GOT3 (cell line): Measurements from ENCODE around the gene MUC5AC.
"Not testable (repeated sequence)": the region's sequence is repeated elsewhere in the genome, so short reads cannot be mapped to it uniquely, and the experiment has no call there.

Source experiments
- DNase-seq: peaks from one replicate; lab custom pipeline; 2025; ENCODE audit warnings: mixed read lengths; lab: John Stamatoyannopoulos, UW

Gene MUC5AC

DNA sequence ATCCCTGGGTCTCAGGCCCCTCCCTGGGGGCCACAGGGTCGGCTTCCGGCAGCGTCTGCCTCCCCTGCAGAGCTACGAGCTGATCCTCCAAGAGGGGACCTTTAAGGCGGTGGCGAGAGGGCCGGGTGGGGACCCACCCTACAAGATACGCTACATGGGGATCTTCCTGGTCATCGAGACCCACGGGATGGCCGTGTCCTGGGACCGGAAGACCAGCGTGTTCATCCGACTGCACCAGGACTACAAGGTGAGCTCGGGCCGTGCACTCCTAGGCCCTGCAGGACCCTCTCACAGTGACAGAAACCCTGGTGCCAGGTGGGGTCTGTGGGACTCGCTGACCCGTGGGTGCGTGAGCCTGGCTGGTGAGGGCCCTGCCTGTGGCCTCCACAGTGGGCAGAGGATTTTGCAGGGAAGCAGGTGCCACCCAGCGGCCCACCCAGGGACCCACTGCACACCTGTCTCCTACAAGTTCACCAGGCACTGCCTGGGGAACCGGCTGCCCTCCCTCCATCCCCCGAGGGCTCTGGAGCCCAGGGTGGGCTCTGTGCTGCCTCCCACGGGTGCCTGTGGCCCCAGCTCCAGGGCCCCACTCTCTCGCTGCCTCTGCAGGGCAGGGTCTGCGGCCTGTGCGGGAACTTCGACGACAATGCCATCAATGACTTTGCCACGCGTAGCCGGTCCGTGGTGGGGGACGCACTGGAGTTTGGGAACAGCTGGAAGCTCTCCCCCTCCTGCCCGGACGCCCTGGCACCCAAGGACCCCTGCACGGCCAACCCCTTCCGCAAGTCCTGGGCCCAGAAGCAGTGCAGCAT lies 78.8 kb downstream of the MUC5AC start:
- DNase-seq, result no peak

GRCh38 chr11:1237128-1237580 lies 79.4 kb downstream of the MUC5AC start:
- DNase-seq, result no peak

- no peak for DNase-seq
Measured at GRCh38 chr11:1237851-1238250, 80.1 kb downstream of the MUC5AC start.

DNA sequence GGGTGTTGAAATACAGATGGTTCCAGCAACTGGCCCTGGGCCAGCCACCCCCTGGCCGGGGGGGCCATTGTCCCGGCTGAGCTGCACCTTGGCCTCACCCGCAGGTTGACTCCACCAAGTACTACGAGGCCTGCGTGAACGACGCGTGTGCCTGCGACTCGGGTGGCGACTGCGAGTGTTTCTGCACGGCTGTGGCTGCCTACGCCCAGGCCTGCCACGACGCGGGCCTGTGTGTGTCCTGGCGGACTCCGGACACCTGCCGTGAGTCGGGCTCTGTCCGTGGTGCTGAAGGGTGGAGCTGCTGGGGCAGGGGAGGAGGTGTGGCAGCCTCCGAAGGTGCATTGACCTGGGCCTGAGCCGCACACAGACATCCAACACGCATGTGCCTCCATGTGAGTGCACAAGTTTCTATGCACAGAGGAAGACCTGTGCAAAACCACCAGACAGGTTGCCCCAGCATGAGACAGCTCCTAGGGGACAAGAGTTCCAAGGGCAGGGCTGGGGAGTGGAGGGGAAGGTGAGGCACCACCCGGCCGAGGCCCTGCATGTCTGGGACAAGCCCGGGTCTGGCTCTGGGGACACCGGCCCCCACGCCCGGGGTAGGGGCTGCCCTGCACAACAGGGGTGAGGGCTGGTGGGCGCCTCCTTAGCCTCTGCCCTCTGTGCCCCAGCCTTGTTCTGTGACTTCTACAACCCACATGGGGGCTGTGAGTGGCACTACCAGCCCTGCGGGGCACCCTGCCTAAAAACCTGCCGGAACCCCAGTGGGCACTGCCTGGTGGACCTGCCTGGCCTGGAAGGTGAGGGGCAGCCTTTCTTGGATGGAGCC lies 81.2 kb downstream of the MUC5AC start:
- no peak for DNase-seq

DNA sequence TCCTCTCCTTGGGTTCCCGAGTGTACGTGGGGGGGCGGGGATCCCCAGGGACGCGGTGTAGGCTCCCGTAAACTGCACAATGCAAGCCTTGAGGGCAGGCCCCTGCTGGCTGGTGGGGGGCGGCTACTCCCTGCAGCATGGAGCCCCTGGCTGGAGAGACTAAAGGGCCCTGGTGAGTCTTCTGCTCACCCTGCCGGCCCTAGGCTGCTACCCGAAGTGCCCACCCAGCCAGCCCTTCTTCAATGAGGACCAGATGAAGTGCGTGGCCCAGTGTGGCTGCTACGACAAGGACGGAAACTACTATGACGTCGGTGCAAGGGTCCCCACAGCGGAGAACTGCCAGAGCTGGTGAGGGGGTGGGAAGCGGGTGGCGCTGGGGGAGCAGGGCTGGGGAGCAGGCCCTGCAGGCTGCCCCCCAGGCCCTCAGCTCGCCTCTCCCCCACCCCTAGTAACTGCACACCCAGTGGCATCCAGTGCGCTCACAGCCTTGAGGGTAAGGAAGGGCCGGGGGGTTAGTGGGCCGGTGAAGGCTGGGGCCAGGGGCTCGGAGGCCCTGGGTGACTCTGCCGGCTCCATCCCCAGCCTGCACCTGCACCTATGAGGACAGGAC lies 81.9 kb downstream of the MUC5AC start:
- no peak for DNase-seq

GRCh38 chr11:1240771-1241170 lies 83.0 kb downstream of the MUC5AC start:
- no peak for DNase-seq

- DNase-seq, result no peak
Measured at GRCh38 chr11:1241706-1242105, 84.0 kb downstream of the MUC5AC start.

DNA sequence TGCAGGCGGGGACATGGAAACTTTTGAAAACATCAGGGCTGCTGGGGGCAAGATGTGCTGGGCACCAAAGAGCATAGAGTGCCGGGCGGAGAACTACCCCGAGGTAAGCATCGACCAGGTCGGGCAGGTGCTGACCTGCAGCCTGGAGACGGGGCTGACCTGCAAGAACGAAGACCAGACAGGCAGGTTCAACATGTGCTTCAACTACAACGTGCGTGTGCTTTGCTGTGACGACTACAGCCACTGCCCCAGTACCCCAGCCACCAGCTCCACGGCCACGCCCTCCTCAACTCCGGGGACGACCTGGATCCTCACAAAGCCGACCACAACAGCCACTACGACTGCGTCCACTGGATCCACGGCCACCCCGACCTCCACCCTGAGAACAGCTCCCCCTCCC lies 84.5 kb downstream of the MUC5AC start:
- DNase-seq, result no peak

DNA sequence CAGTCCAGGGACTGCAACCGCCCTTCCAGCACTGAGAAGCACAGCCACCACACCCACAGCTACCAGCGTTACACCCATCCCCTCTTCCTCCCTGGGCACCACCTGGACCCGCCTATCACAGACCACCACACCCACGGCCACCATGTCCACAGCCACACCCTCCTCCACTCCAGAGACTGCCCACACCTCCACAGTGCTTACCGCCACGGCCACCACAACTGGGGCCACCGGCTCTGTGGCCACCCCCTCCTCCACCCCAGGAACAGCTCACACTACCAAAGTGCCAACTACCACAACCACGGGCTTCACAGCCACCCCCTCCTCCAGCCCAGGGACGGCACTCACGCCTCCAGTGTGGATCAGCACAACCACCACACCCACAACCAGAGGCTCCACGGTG lies 85.0 kb downstream of the MUC5AC start:
- DNase-seq, result not testable (repeated sequence)

DNA sequence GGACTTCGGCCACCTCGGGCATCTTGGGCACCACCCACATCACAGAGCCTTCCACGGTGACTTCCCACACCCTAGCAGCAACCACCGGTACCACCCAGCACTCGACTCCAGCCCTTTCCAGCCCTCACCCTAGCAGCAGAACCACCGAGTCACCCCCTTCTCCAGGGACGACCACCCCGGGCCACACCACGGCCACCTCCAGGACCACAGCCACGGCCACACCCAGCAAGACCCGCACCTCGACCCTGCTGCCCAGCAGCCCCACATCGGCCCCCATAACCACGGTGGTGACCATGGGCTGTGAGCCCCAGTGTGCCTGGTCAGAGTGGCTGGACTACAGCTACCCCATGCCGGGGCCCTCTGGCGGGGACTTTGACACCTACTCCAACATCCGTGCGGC lies 85.8 kb downstream of the MUC5AC start:
- DNase-seq, result not testable (repeated sequence)

DNA sequence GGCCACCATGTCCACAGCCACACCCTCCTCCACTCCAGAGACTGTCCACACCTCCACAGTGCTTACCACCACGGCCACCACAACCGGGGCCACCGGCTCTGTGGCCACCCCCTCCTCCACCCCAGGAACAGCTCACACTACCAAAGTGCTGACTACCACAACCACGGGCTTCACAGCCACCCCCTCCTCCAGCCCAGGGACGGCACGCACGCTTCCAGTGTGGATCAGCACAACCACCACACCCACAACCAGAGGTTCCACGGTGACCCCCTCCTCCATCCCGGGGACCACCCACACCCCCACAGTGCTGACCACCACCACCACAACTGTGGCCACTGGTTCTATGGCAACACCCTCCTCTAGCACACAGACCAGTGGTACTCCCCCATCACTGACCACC lies 86.8 kb downstream of the MUC5AC start:
- not testable (repeated sequence) for DNase-seq

GRCh38 chr11:1245717-1246116 lies 88.0 kb downstream of the MUC5AC start:
- not testable (repeated sequence) for DNase-seq

GRCh38 chr11:1246301-1246700 lies 88.5 kb downstream of the MUC5AC start:
- not testable (repeated sequence) for DNase-seq

- not testable (repeated sequence) for DNase-seq
Measured at GRCh38 chr11:1247026-1247425, 89.3 kb downstream of the MUC5AC start.

DNA sequence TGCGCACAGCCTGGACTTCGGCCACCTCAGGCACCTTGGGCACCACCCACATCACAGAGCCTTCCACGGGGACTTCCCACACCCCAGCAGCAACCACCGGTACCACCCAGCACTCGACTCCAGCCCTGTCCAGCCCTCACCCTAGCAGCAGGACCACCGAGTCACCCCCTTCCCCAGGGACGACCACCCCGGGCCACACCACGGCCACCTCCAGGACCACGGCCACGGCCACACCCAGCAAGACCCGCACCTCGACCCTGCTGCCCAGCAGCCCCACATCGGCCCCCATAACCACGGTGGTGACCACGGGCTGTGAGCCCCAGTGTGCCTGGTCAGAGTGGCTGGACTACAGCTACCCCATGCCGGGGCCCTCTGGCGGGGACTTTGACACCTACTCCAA lies 91.2 kb downstream of the MUC5AC start:
- not testable (repeated sequence) for DNase-seq

DNA sequence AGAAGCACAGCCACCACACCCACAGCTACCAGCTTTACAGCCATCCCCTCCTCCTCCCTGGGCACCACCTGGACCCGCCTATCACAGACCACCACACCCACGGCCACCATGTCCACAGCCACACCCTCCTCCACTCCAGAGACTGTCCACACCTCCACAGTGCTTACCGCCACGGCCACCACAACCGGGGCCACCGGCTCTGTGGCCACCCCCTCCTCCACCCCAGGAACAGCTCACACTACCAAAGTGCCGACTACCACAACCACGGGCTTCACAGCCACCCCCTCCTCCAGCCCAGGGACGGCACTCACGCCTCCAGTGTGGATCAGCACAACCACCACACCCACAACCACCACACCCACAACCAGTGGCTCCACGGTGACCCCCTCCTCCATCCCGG lies 92.7 kb downstream of the MUC5AC start:
- not testable (repeated sequence) for DNase-seq
